PFSK-1 (cell line): Measurements from ENCODE around the gene MZB1.

Experiments
- POLR2AphosphoS5 ChIP-seq: IDR thresholded peaks from 2 replicates; pipeline ENCODE4 v1.6.1; 2012; ENCODE audit warnings: low read depth, mild to moderate bottlenecking, control low read depth, low read length, moderate library complexity
- REST ChIP-seq, 2 experiments: IDR thresholded peaks; 2 replicates each; pipeline versions ENCODE4 v1.6.1 to v1.8.0; 2011 to 2012; ENCODE audit warnings: low read depth in 2 of 2, low read length in 2 of 2, control low read depth in 1 of 2, inconsistent platforms in 1 of 2, mild to moderate bottlenecking in 1 of 2, moderate library complexity in 1 of 2; ENCODE audit not compliant: insufficient read depth in 1 of 2
- TAF1 ChIP-seq: IDR thresholded peaks from 2 replicates; pipeline ENCODE4 v1.6.1; 2012; ENCODE audit warnings: low read length, control low read depth, borderline replicate concordance; ENCODE audit not compliant: insufficient read depth

DNA sequence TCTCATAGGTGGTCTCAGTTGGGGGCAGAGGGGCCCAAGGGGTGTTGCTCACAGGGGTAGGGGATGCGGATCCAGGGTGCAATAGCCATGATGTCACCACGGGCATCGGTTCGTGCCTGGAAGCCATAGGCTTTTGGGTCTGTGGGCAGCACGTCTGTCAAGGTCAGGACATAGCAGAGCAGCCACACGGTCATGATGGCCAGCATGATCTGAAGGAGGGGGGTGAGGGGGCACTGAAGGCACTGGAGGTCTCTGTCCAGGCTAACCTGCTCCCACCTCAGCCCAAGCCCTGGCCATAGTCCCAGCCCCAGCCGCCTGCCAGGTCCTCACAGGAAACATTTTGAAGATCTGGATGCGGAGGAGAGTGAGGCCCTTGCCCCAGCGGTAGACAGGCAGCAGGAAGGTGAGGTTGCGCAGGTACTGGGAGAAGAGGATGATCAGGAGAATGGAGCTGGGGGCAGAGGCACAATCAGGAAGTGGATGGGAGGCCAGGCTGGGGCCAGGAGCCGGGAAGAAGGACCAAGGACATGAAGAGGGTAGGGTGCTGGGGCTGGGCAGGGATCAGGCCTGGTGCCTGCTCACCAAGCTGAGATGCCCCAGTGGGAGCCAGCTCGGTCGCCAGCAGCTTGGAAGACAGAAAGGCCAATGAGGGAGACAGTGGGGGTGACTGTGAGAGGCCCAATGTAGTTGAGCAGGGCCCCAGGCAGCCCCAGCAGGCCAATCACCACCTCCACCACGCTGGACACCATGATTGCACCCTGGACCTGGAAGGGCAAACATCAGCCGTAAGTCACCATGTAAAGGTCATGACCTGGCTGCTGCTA lies 9.9 kb downstream of the MZB1 start:
- TF ChIP-seq TAF1 (no peak), POLR2AphosphoS5 (no peak), REST (IDR thresholded peaks at IDR 0.05; ENCODE audit: insufficient read depth in 1 of 2, low read depth in 2 of 2, low read length in 2 of 2) (no peak)
